NCI-H2196 (cell line): ENCODE results near the gene LRRC53.

Experiments used
- DNase-seq: peaks from one replicate; lab custom pipeline; 2025; ENCODE audit not compliant: unreplicated experiment; lab: John Stamatoyannopoulos, UW

Gene LRRC53

DNA sequence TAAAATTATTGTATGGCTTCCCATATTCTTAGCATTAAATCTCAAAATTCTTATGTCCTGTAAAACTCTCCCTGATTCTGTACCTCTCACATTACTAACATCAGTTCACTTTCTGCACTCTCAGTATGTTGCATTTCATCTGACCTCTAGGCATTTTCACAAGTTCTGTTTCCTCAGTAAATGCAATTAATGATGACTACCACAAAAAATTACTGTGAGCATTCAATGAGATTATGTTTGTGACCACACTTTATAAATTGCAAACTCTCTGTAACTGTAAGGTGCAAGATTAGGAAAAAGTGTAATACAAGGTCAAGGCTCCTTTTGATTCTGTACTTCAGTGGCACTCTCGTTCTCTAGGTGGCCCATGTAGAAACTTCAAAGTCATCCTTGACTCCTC lies 60.4 kb downstream of the LRRC53 start:
- no peak for DNase-seq

GRCh38 chr1:74437035-74437434 lies 75.4 kb downstream of the LRRC53 start:
- no peak for DNase-seq

DNA sequence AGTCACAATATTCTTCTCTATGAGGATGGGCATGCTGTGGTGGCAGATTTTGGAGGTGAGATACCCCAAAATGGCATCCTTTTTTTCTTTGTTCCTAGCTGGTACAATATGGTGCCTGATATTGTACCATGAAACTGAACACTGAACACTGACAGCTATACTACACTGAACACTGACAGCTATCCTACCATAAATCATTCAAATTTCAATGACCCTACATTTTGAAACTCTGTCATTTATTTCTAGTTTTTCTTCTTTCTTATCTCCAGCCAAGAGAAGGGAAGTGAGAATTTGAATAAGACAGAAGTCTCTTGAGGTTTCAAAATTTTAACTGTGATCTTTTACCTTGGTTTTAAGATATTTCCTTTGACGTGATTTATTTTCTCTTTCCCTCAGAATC lies 76.3 kb downstream of the LRRC53 start:
- DNase-seq, result no peak

GRCh38 chr1:74434321-74434720 lies 78.1 kb downstream of the LRRC53 start:
- no peak for DNase-seq

DNA sequence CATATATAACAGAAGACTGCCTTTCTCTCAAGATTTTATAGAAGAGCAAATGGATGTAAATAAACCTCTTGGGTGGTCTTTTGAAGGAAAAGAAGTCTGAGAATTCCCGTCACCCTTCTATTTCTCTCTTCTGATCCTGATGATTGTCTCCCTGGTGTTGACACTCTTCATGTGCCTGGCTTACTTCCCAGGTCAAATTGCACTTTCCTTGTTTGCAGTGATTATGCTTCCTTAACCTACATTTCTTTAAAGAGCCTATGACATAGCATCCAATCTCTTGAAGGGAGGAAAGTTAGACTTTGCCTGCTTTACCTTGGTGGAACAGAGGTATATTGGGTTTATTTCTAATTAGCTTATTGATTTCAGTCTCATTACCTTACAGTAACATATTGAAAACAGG lies 80.1 kb downstream of the LRRC53 start:
- no peak for DNase-seq

GRCh38 chr1:74431531-74431930 lies 80.9 kb downstream of the LRRC53 start:
- DNase-seq, result no peak

DNA sequence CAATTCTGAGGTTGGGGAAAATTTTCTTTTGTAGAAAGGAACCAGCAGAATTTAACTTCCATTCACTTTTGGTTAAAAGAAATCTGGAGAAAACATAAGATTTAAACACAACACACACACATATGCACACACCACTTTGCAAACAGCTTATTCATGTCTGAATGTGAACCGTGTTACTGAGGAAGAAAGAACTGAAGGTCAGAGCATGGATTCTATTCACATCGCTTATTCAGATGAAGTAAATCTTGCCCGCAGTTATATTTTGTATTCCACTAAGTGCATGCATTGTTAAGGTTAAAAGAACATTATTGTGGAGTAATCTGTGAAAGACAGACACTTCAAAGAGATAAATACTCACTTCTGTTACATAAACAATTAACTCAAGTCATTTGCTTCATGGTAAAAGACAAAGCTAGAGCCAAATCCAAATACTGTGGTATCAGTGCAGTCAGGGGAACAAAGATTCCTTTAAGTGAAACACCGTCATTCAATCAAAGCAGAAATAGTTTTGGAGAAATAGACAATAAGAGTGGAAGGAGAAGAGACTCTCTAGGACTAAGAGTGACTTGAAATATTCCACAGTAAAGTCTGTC lies 82.0 kb downstream of the LRRC53 start:
- no peak for DNase-seq

DNA sequence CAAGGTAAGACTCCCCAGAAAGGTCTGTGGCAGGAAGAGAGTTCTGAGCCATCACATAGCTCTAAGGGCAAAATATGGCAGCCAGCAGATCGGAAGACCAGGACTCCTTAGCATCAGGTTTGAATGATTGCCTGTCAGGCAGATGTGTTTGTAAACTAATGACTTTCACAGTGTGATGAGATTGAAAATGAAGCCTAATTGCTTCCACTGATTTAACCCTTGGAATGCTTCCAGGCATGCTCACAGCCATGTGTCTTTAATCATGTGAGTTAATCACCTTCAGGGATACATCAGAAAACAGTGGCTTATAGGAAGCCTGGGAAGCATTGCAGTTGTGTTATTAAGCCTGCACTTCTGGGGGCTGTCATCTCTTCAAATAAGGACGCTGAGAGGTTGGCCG lies 82.8 kb downstream of the LRRC53 start:
- DNase-seq, result no peak

DNA sequence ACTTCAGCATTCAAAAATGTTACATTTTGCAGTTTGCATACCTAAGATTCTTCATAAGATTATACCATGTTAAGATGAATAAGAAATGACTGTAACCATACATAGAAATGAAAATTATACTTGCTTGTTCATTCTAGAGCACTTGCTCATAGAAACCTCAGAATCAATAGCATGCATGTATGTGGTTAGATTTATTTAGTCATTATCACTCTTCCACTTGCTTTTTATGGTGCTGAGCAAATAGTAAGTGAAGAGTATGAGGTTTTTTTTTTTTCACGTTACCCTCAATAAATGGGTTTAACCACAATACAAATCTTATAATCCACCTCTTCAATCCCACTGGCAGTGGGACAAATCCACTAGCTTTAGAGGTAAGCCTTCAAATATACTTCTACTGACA lies 84.7 kb downstream of the LRRC53 start:
- no peak for DNase-seq

DNA sequence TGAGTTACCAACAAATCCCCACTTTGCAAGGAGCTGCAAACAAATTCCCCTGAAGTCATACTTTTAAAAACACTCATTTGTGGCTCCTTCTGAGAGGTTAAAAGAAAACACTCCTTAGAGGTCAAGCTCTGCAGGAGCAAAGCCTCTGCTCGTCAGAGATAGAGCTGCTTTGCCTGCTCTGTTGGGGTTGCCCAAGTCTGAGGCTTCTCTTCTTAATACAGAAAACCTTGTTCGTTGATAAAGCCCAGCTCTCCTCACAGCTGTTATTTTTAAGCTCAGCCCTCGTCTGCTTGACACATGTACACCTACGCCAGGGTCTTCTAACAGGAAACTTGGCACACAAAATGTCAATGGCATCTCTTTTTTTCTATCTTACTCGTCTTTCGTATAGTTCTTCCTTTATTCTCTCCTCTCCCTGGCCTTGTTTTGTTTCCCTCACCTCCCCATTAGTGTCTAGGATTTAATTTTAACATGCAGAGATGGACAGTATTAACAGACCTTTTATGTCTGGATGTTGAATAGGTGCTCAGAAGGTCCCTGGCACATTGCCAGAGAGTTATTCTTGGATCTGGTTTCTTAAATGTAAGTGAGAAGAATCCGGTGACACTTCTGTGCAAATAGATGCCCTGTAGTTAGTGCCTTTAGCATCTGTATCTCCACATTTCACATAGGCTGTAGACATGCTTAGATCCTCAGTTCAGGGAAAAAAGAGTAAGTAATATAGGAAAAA lies 86.0 kb downstream of the LRRC53 start:
- DNase-seq, result no peak

DNA sequence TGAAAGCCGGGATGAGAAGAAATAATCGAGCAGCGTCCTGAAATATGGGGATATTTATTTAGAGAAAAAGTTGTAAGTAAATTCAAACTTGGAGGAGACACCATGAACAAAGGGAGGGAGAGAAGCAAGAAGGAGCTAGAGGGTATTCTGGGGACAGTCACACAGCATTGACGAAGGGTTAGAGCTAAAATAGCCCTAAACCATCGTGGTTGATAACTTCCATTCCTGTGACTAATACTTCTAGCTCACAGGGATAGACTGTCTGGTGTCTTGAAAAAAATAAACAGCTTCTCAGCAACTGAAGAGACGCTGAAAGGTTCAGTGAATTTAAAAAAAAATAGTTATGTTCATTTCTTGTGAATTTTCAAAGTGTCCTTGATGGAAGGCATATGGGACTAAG lies 86.7 kb downstream of the LRRC53 start:
- DNase-seq, result no peak

DNA sequence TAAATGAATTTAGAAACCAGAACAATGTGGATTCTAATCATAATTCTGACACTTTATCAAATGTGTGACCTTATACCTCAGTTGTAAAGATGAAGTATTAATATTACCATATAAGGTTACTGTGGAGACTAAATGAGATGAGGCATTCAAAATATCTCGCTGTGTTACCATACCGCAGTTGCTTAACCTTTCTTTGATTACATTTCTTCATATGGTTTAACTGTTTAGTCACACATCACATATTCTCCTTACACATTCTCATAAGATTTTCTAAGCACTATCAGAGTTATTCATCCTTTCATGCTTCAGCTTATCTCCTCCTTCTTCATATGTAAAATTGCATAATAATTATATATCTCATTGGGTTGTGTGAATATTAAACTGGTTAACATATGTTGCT lies 88.9 kb downstream of the LRRC53 start:
- DNase-seq, result no peak

DNA sequence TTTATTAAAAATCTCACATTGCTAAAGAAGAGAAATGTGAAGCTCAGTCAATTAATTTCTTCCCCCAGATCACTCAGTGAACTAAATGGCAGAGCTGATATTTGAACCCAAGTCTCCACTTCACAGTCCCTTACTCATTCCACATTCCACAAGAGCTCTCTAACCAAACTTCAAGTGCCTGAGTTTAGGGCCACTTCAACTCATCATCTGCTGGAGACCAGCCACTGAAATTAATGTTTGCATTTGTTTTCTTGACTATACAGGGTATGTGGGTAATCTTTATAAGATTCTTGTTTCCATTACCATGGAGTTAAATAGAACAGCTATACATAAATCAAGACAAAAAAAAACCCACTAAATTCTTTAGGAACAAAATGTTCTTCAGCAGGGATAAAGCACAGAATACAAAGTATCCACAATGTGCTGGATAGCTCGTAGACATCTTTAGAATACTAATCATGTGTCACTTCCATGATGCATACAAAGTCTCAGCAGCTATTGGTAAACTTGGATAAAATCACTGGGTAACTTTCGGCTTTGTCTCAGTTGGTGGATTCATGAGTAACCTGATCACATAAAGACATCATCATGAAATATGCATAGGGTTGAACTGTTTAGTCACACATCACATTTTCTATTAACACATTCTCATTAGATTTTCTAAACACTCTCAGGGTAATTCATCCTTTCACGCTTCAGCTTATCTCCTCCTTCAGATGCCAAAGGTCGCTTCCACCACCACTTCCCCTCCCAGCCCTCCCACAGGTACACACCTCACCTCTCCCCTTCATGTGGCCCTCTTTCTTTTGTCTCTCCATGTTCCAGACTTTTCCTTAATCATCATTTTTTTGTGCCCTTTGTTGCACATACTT lies 89.8 kb downstream of the LRRC53 start:
- DNase-seq, result no peak

DNA sequence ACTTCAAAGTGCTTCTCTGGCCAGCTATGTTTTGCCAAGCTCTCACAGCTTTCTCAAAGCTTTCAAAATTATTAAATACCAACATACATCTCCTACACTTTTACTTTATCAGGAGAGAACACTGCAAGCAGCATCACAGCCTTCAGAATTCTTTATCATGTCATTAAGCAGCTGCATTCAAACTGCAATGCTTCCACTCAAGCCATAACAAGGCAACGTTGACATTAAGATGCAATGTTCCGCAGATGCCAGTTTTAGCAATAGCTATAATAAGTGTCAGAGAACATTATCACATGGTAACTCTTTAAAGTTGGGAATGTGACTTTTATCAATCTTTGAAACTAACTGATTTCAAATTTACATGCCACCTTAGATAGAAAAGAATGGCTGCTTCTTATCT lies 91.9 kb downstream of the LRRC53 start:
- DNase-seq, result no peak
